RWPE2 (cell line): Measurements from ENCODE around the gene MLST8.

Experiments
- ATAC-seq: fragments of 200-7000 bp; cut with Tn5 transposase; 3 replicates; pipeline ENCODE4 v1.9.1; 2021; ENCODE audit warnings: low read depth
- DNase-seq: peaks from one replicate; pipeline ENCODE4 v3.0.0-alpha.2; 2020; ENCODE audit warnings: low spot score
- H3K27ac ChIP-seq: fragments of 450-650 bp; 2 replicates; pipeline ENCODE4 v1.5.1; 2017; ENCODE audit warnings: mild to moderate bottlenecking; ENCODE audit not compliant: poor library complexity, severe bottlenecking
- H3K27me3 ChIP-seq: fragments of 250-450 bp; sonication (Bioruptor Pico); 2 replicates; pipeline ENCODE4 v1.5.1; 2021; ENCODE audit warnings: mild to moderate bottlenecking, moderate library complexity; ENCODE audit not compliant: insufficient read depth, poor library complexity, severe bottlenecking
- H3K36me3 ChIP-seq: fragments of 250-450 bp; sonication (Bioruptor Pico); 2 replicates; pipeline ENCODE4 v1.5.1; 2020; ENCODE audit warnings: low read depth, mild to moderate bottlenecking, moderate library complexity
- H3K4me1 ChIP-seq: fragments of 250-450 bp; sonication (Bioruptor Pico); 2 replicates; pipeline ENCODE4 v1.5.1; 2021; ENCODE audit warnings: mild to moderate bottlenecking, moderate library complexity; ENCODE audit not compliant: insufficient read depth, poor library complexity, severe bottlenecking
- H3K4me3 ChIP-seq: fragments of 250-450 bp; sonication (Bioruptor Pico); 2 replicates; pipeline ENCODE4 v1.5.1; 2021; ENCODE audit warnings: mild to moderate bottlenecking, moderate library complexity; ENCODE audit not compliant: severe bottlenecking
- H3K9me3 ChIP-seq: fragments of 250-450 bp; sonication (Bioruptor Pico); 2 replicates; pipeline ENCODE4 v1.5.1; 2021; ENCODE audit warnings: mild to moderate bottlenecking, moderate library complexity; ENCODE audit not compliant: severe bottlenecking
- CTCF ChIP-seq: fragments of 450-650 bp; IDR thresholded peaks from one replicate; pipeline ENCODE4 v1.5.1; 2017; ENCODE audit warnings: mild to moderate bottlenecking, moderate library complexity; ENCODE audit not compliant: poor library complexity, severe bottlenecking

Gene MLST8

GRCh38 chr16:2243781-2244180 lies 38.5 kb downstream of the MLST8 start:
- ATAC-seq (no peak), DNase-seq (no peak)
- Histone ChIP-seq H3K4me3 (no peak overlapping the region), H3K9me3 (no peaks in the 10 kb centered on the region), H3K27me3 (no peaks in the 10 kb centered on the region), H3K4me1 (no peaks in the 10 kb centered on the region), H3K27ac (no peak overlapping the region), H3K36me3 (peaks cover 66% of the 10 kb centered on the region)
- no peak for TF ChIP-seq CTCF

- ATAC-seq (0 out of 3 replicates have a peak, but pooled peaks have one; percentile 7), DNase-seq (no peak)
- Histone ChIP-seq H3K27me3 (no peaks in the 10 kb centered on the region), H3K4me3 (no peak overlapping the region), H3K9me3 (no peaks in the 10 kb centered on the region), H3K36me3 (peaks cover 71% of the 10 kb centered on the region), H3K4me1 (no peaks in the 10 kb centered on the region), H3K27ac (no peak overlapping the region)
- no peak for TF ChIP-seq CTCF
Observed at GRCh38 chr16:2244301-2244700, 39.0 kb downstream of the MLST8 start.

GRCh38 chr16:2244926-2245795 lies 39.9 kb downstream of the MLST8 start:
- H3K27ac ChIP-seq: no peak overlapping the region

GRCh38 chr16:2246301-2246885 lies 41.1 kb downstream of the MLST8 start:
- Histone ChIP-seq H3K27ac (no peak overlapping the region), H3K27me3 (no peaks in the 10 kb centered on the region), H3K4me3 (no peak overlapping the region), H3K9me3 (no peaks in the 10 kb centered on the region), H3K36me3 (peaks cover 73% of the 10 kb centered on the region), H3K4me1 (no peaks in the 10 kb centered on the region)
- TF ChIP-seq CTCF: no peak
- ATAC-seq (no peak), DNase-seq (no peak)

More at GRCh38 chr16:2244926-2245795, 39.9 kb downstream of the MLST8 start:
- Histone ChIP-seq H3K27me3 (no peaks in the 10 kb centered on the region), H3K4me3 (no peak overlapping the region), H3K36me3 (peaks cover 73% of the 10 kb centered on the region), H3K9me3 (no peaks in the 10 kb centered on the region), H3K4me1 (no peaks in the 10 kb centered on the region)
- ATAC-seq (peak; percentile 9; the same call in 1 of the 3 replicates), DNase-seq (no peak)
- TF ChIP-seq CTCF: no peak
